HEK293 (cell line): ENCODE measurements around the gene GNG12.

ENCODE experiments used
- CTCF ChIP-seq: fragments of 450-650 bp; formaldehyde crosslinking; IDR thresholded peaks from 2 replicates; pipeline ENCODE4 v1.5.1; 2016; ENCODE audit warnings: missing biosample characterization, missing genetic modification characterization
- HOXA7 ChIP-seq: sonication (generic); formaldehyde crosslinking; IDR thresholded peaks from 2 replicates; pipeline ENCODE4 v1.8.1; 2022; ENCODE audit warnings: missing genetic modification reagents, borderline replicate concordance
- ZNF501 ChIP-seq: fragments of 450-650 bp; formaldehyde crosslinking; IDR thresholded peaks from 2 replicates; pipeline ENCODE4 v1.5.1; 2016; ENCODE audit warnings: missing biosample characterization, missing genetic modification characterization
- ZNF677 ChIP-seq: fragments of 450-650 bp; IDR thresholded peaks from 2 replicates; pipeline ENCODE4 v1.5.0; 2018; ENCODE audit warnings: missing biosample characterization, mild to moderate bottlenecking, missing genetic modification characterization, moderate library complexity

DNA sequence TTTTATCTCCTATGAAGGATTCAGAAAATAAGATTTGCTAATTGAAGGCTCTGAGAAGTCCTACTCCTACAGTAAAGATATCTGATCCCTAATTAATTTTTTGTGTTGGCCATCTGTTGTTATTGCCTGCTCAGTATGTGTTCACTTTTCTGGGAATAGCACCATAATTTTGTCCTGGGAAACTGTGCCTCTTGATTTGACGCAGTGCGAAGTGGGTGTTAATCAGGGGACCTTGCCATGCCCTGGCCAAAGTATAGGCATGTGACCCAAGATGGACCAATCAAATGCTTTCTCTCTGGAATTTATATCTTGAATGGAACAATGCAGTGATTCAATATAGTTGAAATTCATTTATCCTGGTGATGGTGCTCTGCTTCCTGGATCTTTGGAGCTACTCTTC is 30.4 kb upstream of the GNG12 start:
- no peak for TF ChIP-seq ZNF501
- TF ChIP-seq CTCF, result no peak
- no peak for TF ChIP-seq HOXA7
- no peak for TF ChIP-seq ZNF677 (tag by site-specific recombination)
